ENCODE results near the gene S100A14. TPM values are rescaled to one million over a fixed set of nuclear protein-coding genes. Genes with fewer than 3 reads are reported as not detected.

Gene S100A14
- total and polyA plus RNA-seq, 9 of the 15 experiments (the other 6 are each of a cell fraction or from before 2014, with no cell fraction given) = 0.10 to 0.64 (median 0.24) TPM; not detected in 3

GRCh38 chr1:153633754-153634665 is 17.9 kb upstream of the S100A14 start, which contains the start of gene CHTOP (continued):
- peak in 1 of 2 experiments; percentile 4; a peak in 1 of 4 replicates for TF ChIP-seq RCOR1 (IDR thresholded peaks at IDR 0.05; ENCODE audit: borderline replicate concordance in 1 of 2, low read depth in 2 of 2, low read length in 2 of 2)
- peak; percentile 57; the same call in 1 of the 2 replicates for TF ChIP-seq ESRRA (IDR thresholded peaks at IDR 0.05; ENCODE audit: borderline replicate concordance, low read depth)
- TF ChIP-seq THAP12 (CRISPR knock-in tag; IDR thresholded peaks at IDR 0.05) = peak; percentile 25; the same call in 1 of the 2 replicates
- no peak for TF ChIP-seq TFE3 (CRISPR knock-in tag; IDR thresholded peaks at IDR 0.05)
- TF ChIP-seq MECOM (CRISPR knock-in tag; IDR thresholded peaks at IDR 0.05) = no peak
- peak; percentile 70 for TF ChIP-seq TBP (optimal IDR thresholded peaks at IDR 0.05; ENCODE audit: low read depth, low read length)
- no peak for TF ChIP-seq HDAC6 (IDR thresholded peaks at IDR 0.05; ENCODE audit: low read depth, low read length)
- peak; percentile 97 for TF ChIP-seq GTF2E2 (tag; IDR thresholded peaks at IDR 0.05)
- TF ChIP-seq ZNF740 (CRISPR knock-in tag; IDR thresholded peaks at IDR 0.05) = peak; percentile 67; the same call in 1 of the 2 replicates
- no peak for TF ChIP-seq ZNF740 (tag; IDR thresholded peaks at IDR 0.05)
- TF ChIP-seq ZNF436 (CRISPR knock-in tag; IDR thresholded peaks at IDR 0.05) = no peak
- no peak for TF ChIP-seq TSC22D4 (tag; IDR thresholded peaks at IDR 0.05)
- TF ChIP-seq ZNF316 (IDR thresholded peaks at IDR 0.05) = no peak
- 0 out of 4 replicates have a peak, but pooled peaks have one; percentile 33 to 57 for TF ChIP-seq UBTF (IDR thresholded peaks at IDR 0.05; ENCODE audit: borderline replicate concordance in 1 of 2, low read depth in 2 of 2, low read length in 2 of 2)
- peak; percentile 89 for TF ChIP-seq HNRNPLL (IDR thresholded peaks at IDR 0.05; ENCODE audit: low read depth, low read length, poor library complexity, severe bottlenecking)
- peak; percentile 57; the same call in 1 of the 2 replicates for TF ChIP-seq CBFB (CRISPR knock-in tag; IDR thresholded peaks at IDR 0.05)
- peak; percentile 99 for TF ChIP-seq NRF1 (conservative IDR thresholded peaks at IDR 0.05 in 1 of 2, IDR thresholded peaks at IDR 0.05 in 1 of 2)
- TF ChIP-seq SIN3B (IDR thresholded peaks at IDR 0.05; ENCODE audit: low read depth) = peak; percentile 23; the same call in 1 of the 2 replicates
- peak; percentile 47 for TF ChIP-seq CTBP1 (IDR thresholded peaks at IDR 0.05; ENCODE audit: borderline replicate concordance)
- peak; percentile 28; the same call in 1 of the 2 replicates for TF ChIP-seq CHD2 (IDR thresholded peaks at IDR 0.05; ENCODE audit: low read depth, low read length)

Data from K562 (cell line).